CD14-positive monocyte (primary cell): Measurements from ENCODE around the gene UTS2B. TPM values are rescaled to one million over a fixed set of nuclear protein-coding genes. Genes with fewer than 3 reads are reported as not detected.

Experiments used
- DNase-seq, 3 donors: peaks; one replicate each; pipeline ENCODE4 v3.0.0-alpha.2; 2011 to 2022
- H2AFZ ChIP-seq: 2 replicates; pipeline ENCODE4 v1.6.0; 2012; ENCODE audit warnings: mild to moderate bottlenecking, low read depth, low read length, inconsistent platforms; ENCODE audit not compliant: insufficient read depth, poor library complexity, severe bottlenecking
- H3K27ac ChIP-seq, 2 donors: 1 replicate in 1 of 2; 2 replicates in 1 of 2; pipeline ENCODE4 v1.5.1; 2012 to 2013; ENCODE audit warnings: low read length in 2 of 2, control low read depth in 1 of 2, inconsistent platforms in 1 of 2, low read depth in 1 of 2, mild to moderate bottlenecking in 1 of 2
- H3K27me3 ChIP-seq, 2 donors: one replicate each; pipeline versions ENCODE4 v1.6.0 to v1.6.1; 2011 to 2013; ENCODE audit warnings: low read length in 2 of 2; ENCODE audit not compliant: control insufficient read depth in 2 of 2, insufficient read depth in 2 of 2
- H3K36me3 ChIP-seq, 2 donors: replicated peaks in 1 of 2; 1 replicate in 1 of 2; 2 replicates in 1 of 2; pipeline versions ENCODE4 v1.5.1 to v1.6.1; 2012 to 2013; ENCODE audit warnings: low read length in 2 of 2, control low read depth in 1 of 2, inconsistent platforms in 1 of 2, mild to moderate bottlenecking in 1 of 2; ENCODE audit not compliant: insufficient read depth in 2 of 2, control insufficient read depth in 1 of 2
- H3K4me1 ChIP-seq, 2 donors: 1 replicate in 1 of 2; 2 replicates in 1 of 2; pipeline versions ENCODE4 v1.5.1 to v1.6.1; 2012 to 2013; ENCODE audit warnings: low read length in 2 of 2, control low read depth in 1 of 2, inconsistent platforms in 1 of 2, mild to moderate bottlenecking in 1 of 2, moderate library complexity in 1 of 2; ENCODE audit not compliant: insufficient read depth in 2 of 2, control insufficient read depth in 1 of 2
- H3K4me2 ChIP-seq: replicated peaks from 2 replicates; pipeline ENCODE3; 2012; ENCODE audit warnings: low read length, moderate library complexity, mild to moderate bottlenecking; ENCODE audit not compliant: poor library complexity, severe bottlenecking; ENCODE audit errors: extremely low read depth
- H3K4me3 ChIP-seq, 3 experiments: fragments of 200-600 bp in 1 of 3; sonication (generic) in 1 of 3; replicated peaks in 1 of 3; 1 replicate in 2 of 3; 2 replicates in 1 of 3; pipeline ENCODE4 v1.5.1; 2011 to 2013; ENCODE audit warnings: low read length in 3 of 3, mild to moderate bottlenecking in 3 of 3, control low read depth in 2 of 3, low read depth in 2 of 3, inconsistent platforms in 1 of 3, moderate library complexity in 1 of 3
- H3K79me2 ChIP-seq: 2 replicates; pipeline ENCODE4 v1.6.0; 2012; ENCODE audit warnings: mild to moderate bottlenecking, control low read depth, inconsistent platforms, low read length, moderate library complexity; ENCODE audit not compliant: insufficient read depth
- H3K9ac ChIP-seq: 2 replicates; pipeline ENCODE4 v1.6.0; 2017; ENCODE audit warnings: low read length, mild to moderate bottlenecking; ENCODE audit not compliant: insufficient read depth, poor library complexity, severe bottlenecking
- H3K9me3 ChIP-seq, 2 donors: replicated peaks in 1 of 2; 1 replicate in 1 of 2; 2 replicates in 1 of 2; pipeline versions ENCODE4 v1.5.1 to v1.6.1; 2012 to 2013; ENCODE audit warnings: low read length in 2 of 2, control low read depth in 1 of 2; ENCODE audit not compliant: control insufficient read depth in 1 of 2, insufficient read depth in 1 of 2
- H4K20me1 ChIP-seq: 2 replicates; pipeline ENCODE4 v1.6.0; 2012; ENCODE audit warnings: mild to moderate bottlenecking, low read length, control low read depth, moderate library complexity; ENCODE audit not compliant: insufficient read depth
- H3K27ac Mint-ChIP-seq, 7 donors: one replicate each; pipeline ENCODE4 v1.8.0; 2020; ENCODE audit warnings: mild to moderate bottlenecking in 7 of 7, mixed read lengths in 7 of 7, moderate library complexity in 6 of 7, inconsistent platforms in 2 of 7
- H3K27me3 Mint-ChIP-seq, 3 donors: one replicate each; pipeline ENCODE4 v1.8.0; 2021 to 2022; ENCODE audit warnings: low read depth in 3 of 3, mild to moderate bottlenecking in 3 of 3, mixed read lengths in 3 of 3, moderate library complexity in 3 of 3, inconsistent platforms in 1 of 3
- H3K36me3 Mint-ChIP-seq, 2 donors: one replicate each; pipeline ENCODE4 v1.8.0; 2020; ENCODE audit warnings: mixed read lengths in 2 of 2, inconsistent platforms in 1 of 2, mild to moderate bottlenecking in 1 of 2
- H3K4me1 Mint-ChIP-seq: one replicate; pipeline ENCODE4 v1.8.0; 2020; ENCODE audit warnings: mild to moderate bottlenecking, mixed read lengths
- H3K4me3 Mint-ChIP-seq, 2 donors: one replicate each; pipeline ENCODE4 v1.8.0; 2020; ENCODE audit warnings: mild to moderate bottlenecking in 2 of 2, mixed read lengths in 2 of 2, moderate library complexity in 1 of 2
- H3K9me3 Mint-ChIP-seq, 7 donors: one replicate each; pipeline ENCODE4 v1.8.0; 2020 to 2022; ENCODE audit warnings: mixed read lengths in 7 of 7, mild to moderate bottlenecking in 6 of 7, moderate library complexity in 6 of 7, inconsistent platforms in 2 of 7
- CTCF ChIP-seq: fragments of 200-600 bp; IDR thresholded peaks from one replicate; pipeline ENCODE4 v1.8.0; 2022; ENCODE audit warnings: antibody characterized with exemption, mild to moderate bottlenecking
- WGBS: methylation state at CpG from one replicate; pipeline ENCODE4 v1.1.5; 2013; ENCODE audit warnings: missing lambda C conversion rate; ENCODE audit not compliant: insufficient coverage; 5-methylcytosine and 5-hydroxymethylcytosine counted together
- intact Hi-C, 2 donors: fragments of 100-400 bp; cut with micrococcal nuclease; formaldehyde crosslinking; loops; one replicate each; pipeline versions ENCODE4 v1.15.0 to v1.15.1; 2023
- polyA plus RNA-seq, 3 donors: library from polyadenylated mRNA; depleted of rRNA in 1 of 3; unstranded in 2 of 3; stranded (reverse) in 1 of 3; fragments of 300-500 nt in 2 of 3; fragments of >200 nt in 1 of 3; fragmentation: Illumina TruSeq in 2 of 3; gene quantifications; 1 replicate in 2 of 3; 2 replicates in 1 of 3; pipeline ENCODE4 v1.2.3, GENCODE V29; 2012 to 2021

Gene UTS2B
- polyA plus RNA-seq, 3 donors = not detected

DNA sequence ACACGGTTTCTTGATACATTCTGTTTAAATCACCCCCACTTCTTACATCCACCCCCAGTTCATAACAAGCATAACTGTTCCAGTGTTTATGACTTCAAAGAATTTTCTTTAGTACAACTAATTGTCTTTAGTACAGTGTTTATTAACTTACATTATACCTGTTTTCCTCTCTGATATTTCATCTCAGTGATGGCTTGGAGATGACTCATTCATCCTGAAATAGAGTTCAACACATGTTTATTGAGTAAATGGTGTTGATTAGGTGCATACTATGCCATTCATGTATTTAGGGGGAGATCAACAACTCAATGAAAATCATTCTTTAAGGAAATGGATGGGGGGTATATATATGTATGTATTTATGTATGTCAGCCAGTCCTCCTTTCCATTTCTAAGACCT, 21.7 kb upstream of the UTS2B start:
- H3K36me3 Mint-ChIP-seq = no peaks in the 10 kb centered on the region
- Histone ChIP-seq H3K4me3 (no peak overlapping the region), H3K27me3 (no peaks in the 10 kb centered on the region), H3K4me1 (no peaks in the 10 kb centered on the region), H3K9ac (no peak overlapping the region), H3K36me3 (peaks cover 0 to 1% of the 10 kb centered on the region in 2 donors), H3K9me3 (no peaks in the 10 kb centered on the region), H3K79me2 (peaks cover 13% of the 10 kb centered on the region), H2AFZ (no peak overlapping the region), H3K4me2 (no peak overlapping the region), H3K27ac (no peak overlapping the region), H4K20me1 (peaks cover 67% of the 10 kb centered on the region)
- DNase-seq = no peak
- no peak for TF ChIP-seq CTCF
- H3K4me1 Mint-ChIP-seq = no peaks in the 10 kb centered on the region
- no peak overlapping the region for H3K4me3 Mint-ChIP-seq
- H3K27ac Mint-ChIP-seq = no peak overlapping the region
- peaks cover 0 to 2% (median 0%) of the 10 kb centered on the region in 3 donors for H3K27me3 Mint-ChIP-seq
- H3K9me3 Mint-ChIP-seq = peaks cover 0 to 2% (median 0%) of the 10 kb centered on the region in 7 donors
- no CpG with 5 or more reads among the region's 1 CpG for WGBS
- intact Hi-C loops = no loop called here

DNA sequence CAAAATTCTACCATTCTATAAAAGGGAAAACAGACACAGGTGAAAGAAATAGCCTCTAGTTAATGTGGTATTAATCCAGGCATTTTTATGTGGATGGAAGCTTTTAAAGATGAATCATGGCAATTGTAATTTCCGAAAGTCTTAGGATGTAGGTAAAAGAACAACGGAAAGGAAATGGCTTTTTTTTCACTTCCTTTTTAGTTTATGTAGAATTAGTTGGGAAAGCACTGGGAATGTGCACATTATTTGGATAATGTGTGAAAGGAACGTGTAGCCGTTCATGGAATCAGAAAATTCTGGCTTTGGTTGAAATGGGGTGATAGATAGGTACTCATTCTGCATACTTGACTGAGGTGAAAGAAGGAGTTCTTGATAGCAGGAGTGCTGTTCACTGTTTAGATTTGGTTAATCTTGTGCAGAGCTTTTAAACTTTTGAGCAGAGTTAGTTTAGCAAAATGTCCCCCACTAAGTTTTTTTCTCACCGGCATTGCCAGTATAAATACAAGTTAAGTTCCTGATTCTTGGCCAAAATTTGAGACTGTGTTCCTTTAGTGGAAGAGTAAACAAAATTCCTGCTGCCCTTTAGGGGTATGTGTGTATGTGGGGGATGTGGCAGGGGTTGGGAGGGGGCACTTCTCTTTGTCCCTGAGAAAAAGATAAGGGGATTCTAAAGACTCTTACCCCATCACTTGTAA, 20.2 kb upstream of the UTS2B start:
- no peaks in the 10 kb centered on the region for H3K36me3 Mint-ChIP-seq
- H3K36me3 ChIP-seq = no peaks in the 10 kb centered on the region
- peaks cover 78% of the 10 kb centered on the region for H4K20me1 ChIP-seq
- peak overlapping the region in 1 of 7 donors; percentile 37 for H3K27ac Mint-ChIP-seq
- H3K9ac ChIP-seq = no peak overlapping the region
- peaks cover 0 to 2% (median 0%) of the 10 kb centered on the region in 7 donors for H3K9me3 Mint-ChIP-seq
- no peaks in the 10 kb centered on the region for H3K27me3 ChIP-seq
- H3K4me3 Mint-ChIP-seq = no peak overlapping the region
- H3K9me3 ChIP-seq = no peaks in the 10 kb centered on the region
- no peak overlapping the region for H2AFZ ChIP-seq
- no peak for DNase-seq
- no peaks in the 10 kb centered on the region for H3K4me1 ChIP-seq
- TF ChIP-seq CTCF = no peak
- no peak overlapping the region for H3K27ac ChIP-seq
- intact Hi-C loops = no loop called here
- peaks cover 0 to 2% (median 0%) of the 10 kb centered on the region in 3 donors for H3K27me3 Mint-ChIP-seq
- H3K4me3 ChIP-seq = no peak overlapping the region
- H3K4me2 ChIP-seq = no peak overlapping the region
- peaks cover 20% of the 10 kb centered on the region for H3K79me2 ChIP-seq
- H3K4me1 Mint-ChIP-seq = no peaks in the 10 kb centered on the region
- 100% methylated on average over 2 of the region's 5 CpGs for WGBS
